Omental fat pad (tissue), 4 donors: ENCODE data around the gene PRELID3B. TPM values are rescaled to one million over a fixed set of nuclear protein-coding genes. Genes with fewer than 3 reads are reported as not detected.

Source experiments
- ATAC-seq: fragments of 150-250 bp; one replicate; pipeline ENCODE4 v1.9.1; 2016; ENCODE audit warnings: mild to moderate bottlenecking, moderate library complexity; ENCODE audit not compliant: low FRiP score
- DNase-seq: peaks from one replicate; pipeline ENCODE4 v3.0.0-alpha.2; 2019; ENCODE audit warnings: low spot score
- CTCF ChIP-seq, 3 donors: fragments of 450-650 bp; IDR thresholded peaks; one replicate each; pipeline ENCODE4 v1.5.1; 2016 to 2017; ENCODE audit warnings: antibody characterized with exemption in 3 of 3, mild to moderate bottlenecking in 3 of 3, moderate library complexity in 2 of 3
- total RNA-seq, 4 donors: library from RNA; depleted of rRNA; stranded (reverse); fragments of >200 nt; gene quantifications; one replicate each; pipeline ENCODE4 v1.1.0, GENCODE V29; 2016

The PRELID3B gene
- total RNA-seq, 4 donors from 2014 or later, result 33.1 to 71.1 (median 51.2) TPM

DNA sequence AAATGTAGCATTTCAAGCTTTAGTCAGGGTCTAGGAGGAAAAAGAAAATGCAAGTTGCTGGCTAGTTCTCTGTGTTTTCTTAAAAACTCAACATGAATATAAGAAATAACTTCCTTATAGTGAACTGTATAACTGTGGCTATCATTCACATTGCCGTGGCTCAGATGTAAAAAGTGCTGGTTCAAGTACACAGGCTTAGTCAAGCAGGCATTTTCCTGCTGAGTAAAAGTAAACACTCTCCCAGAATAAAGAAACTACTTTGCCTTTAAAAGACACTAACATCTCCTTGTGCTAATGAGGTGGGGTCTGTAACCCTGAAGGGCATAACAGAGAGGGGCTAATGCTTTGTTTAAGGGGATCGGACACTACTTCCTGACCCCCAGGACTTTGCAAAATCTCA lies 13.8 kb downstream of the PRELID3B start:
- TF ChIP-seq CTCF (IDR thresholded peaks at IDR 0.05), result no peak
- no peak for ATAC-seq
- no peak for DNase-seq

GRCh38 chr20:59027741-59028320 lies 14.8 kb downstream of the PRELID3B start:
- ATAC-seq (no peak), DNase-seq (no peak)
- no peak for TF ChIP-seq CTCF (IDR thresholded peaks at IDR 0.05)

- no peak for TF ChIP-seq CTCF (IDR thresholded peaks at IDR 0.05)
- ATAC-seq, result no peak
These were observed 15.5 kb downstream of the PRELID3B start for GRCh38 chr20:59026904-59027740.

DNA sequence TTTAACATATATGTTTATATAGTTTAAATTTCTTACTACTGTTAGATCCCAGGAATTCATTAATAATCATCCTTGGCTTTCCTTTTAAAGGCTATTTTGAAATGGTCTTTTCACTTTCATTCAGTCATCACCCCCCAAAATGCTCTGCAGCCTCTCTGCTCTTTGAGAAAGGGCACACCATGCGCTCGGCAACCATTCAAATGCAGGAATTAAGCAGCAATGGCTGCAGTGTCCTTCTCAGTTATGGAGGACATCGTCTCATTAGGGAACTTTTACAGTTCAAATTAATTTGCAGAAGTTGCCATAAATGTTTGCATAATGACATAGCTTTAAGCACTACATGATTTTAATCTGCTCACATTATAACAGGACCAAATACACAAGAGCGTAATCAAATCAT lies 17.1 kb downstream of the PRELID3B start:
- DNase-seq (no peak), ATAC-seq (no peak)
- TF ChIP-seq CTCF (IDR thresholded peaks at IDR 0.05), result no peak

More at GRCh38 chr20:59026904-59027740, 15.5 kb downstream of the PRELID3B start:
- no peak for DNase-seq

DNA sequence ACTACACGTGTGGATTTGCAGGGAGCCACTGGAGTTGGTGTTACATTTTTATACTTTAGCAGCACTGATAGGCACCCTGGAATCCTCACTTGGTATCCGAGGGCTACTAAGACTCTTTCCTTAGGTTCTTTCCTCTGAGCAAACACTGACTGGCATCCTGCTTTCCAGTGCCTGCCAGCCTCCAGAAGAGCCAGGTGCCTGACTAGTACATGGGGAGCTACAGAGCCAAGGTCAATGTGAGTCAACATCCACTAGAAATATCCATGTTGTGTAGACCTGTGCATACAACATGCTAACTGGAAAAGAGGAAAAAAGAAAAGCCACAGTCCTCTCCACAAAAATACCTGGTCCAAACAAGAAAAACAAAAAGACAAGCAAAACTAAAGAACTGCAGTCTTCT lies 17.5 kb downstream of the PRELID3B start:
- no peak for TF ChIP-seq CTCF (IDR thresholded peaks at IDR 0.05)
- no peak for DNase-seq
- ATAC-seq, result no peak

- no peak for ATAC-seq
These were observed 18.5 kb downstream of the PRELID3B start for GRCh38 chr20:59024111-59024530.

More at GRCh38 chr20:59024111-59024530, 18.5 kb downstream of the PRELID3B start:
- DNase-seq, result no peak
- no peak for TF ChIP-seq CTCF (IDR thresholded peaks at IDR 0.05)
